ENCODE measurements around the gene ZNF853. TPM values are rescaled to one million over a fixed set of nuclear protein-coding genes. Genes with fewer than 3 reads are reported as not detected.

Gene ZNF853
- total and polyA plus RNA-seq, 10 of the 15 experiments (the other 5 are each of a cell fraction or from before 2014, with no cell fraction given) = 0.04 to 0.26 (median 0.05) TPM; not detected in 4

GRCh38 chr7:6606866-6607583 lies 8.4 kb upstream of the ZNF853 start (continued):
- no peak for TF ChIP-seq ZBTB33 (IDR thresholded peaks at IDR 0.05)
- no peak for TF ChIP-seq YY1 (IDR thresholded peaks at IDR 0.05; ENCODE audit: low read depth, low read length)
- TF ChIP-seq IRF3 (IDR thresholded peaks at IDR 0.05) = no peak
- no peak for TF ChIP-seq SKIL (IDR thresholded peaks at IDR 0.05; ENCODE audit: low read depth, poor library complexity, severe bottlenecking)

GRCh38 chr7:6607651-6608051 lies 7.8 kb upstream of the ZNF853 start:
- H3K4me2 ChIP-seq (ENCODE audit: control insufficient read depth, insufficient read depth) = no peak overlapping the region
- H3K4me3 ChIP-seq = no peak overlapping the region
- ChIA-PET SMC1A (ENCODE audit: uncharacterized antibody, unreplicated experiment) (no interaction called here), CTCF (no interaction called here), RAD21 (ENCODE audit: unreplicated experiment) (no interaction called here), POLR2A (no interaction called here)
- in situ Hi-C loops (cut with MboI) (no loop called here), intact Hi-C loops (cut with micrococcal nuclease; ENCODE audit: unreplicated experiment) (no loop called here)
- H3K79me2 ChIP-seq (ENCODE audit: control insufficient read depth, insufficient read depth, low read length) = no peaks in the 10 kb centered on the region
- WGBS (ENCODE audit: insufficient coverage, insufficient replicate concordance, low lambda C conversion rate, missing lambda C conversion rate) = 96% methylated on average over 13 of the region's 38 CpGs
- H4K20me1 ChIP-seq (ENCODE audit: control insufficient read depth, insufficient read depth) = no peaks in the 10 kb centered on the region
- H3K9ac ChIP-seq (ENCODE audit: control insufficient read depth, insufficient read depth, low read length) = no peak overlapping the region
- BruUV-seq (replicated peaks) = no TSS peak
- H3K27me3 ChIP-seq (replicated peaks in 1 of 2; ENCODE audit: control insufficient read depth in 2 of 2, insufficient read depth in 2 of 2, low read length in 1 of 2) = no peaks in the 10 kb centered on the region
- H2AFZ ChIP-seq (ENCODE audit: control insufficient read depth, low read depth, low read length) = no peak overlapping the region
- H3K4me1 ChIP-seq (ENCODE audit: control insufficient read depth, insufficient read depth, low read length) = no peaks in the 10 kb centered on the region; the same call in 1 of the 2 replicates
- peaks cover 3 to 4% of the 10 kb centered on the region in 2 experiments; a peak in 3 of 4 replicates for H3K36me3 ChIP-seq (ENCODE audit: control insufficient read depth in 2 of 2, insufficient read depth in 2 of 2, low read length in 1 of 2)
- no peak overlapping the region for H3K27ac ChIP-seq (ENCODE audit: control insufficient read depth, insufficient read depth)
- FAIRE-seq (no peak), ATAC-seq (no peak), DNase-seq (ENCODE audit: low read depth, low spot score) (no peak)
- no peaks in the 10 kb centered on the region for H3K9me3 ChIP-seq (replicated peaks; ENCODE audit: control insufficient read depth, insufficient read depth, low read length)
- TF ChIP-seq NKRF (conservative IDR thresholded peaks at IDR 0.05) = no peak
- no peak for TF ChIP-seq SKIL (IDR thresholded peaks at IDR 0.05; ENCODE audit: low read depth, poor library complexity, severe bottlenecking)
- TF ChIP-seq HDGF (IDR thresholded peaks at IDR 0.05) = no peak
- TF ChIP-seq E4F1 (IDR thresholded peaks at IDR 0.05; ENCODE audit: borderline replicate concordance, partially characterized antibody) = no peak
